GM23248 (cell line): Measurements from ENCODE around the gene OSBPL6. TPM values are rescaled to one million over a fixed set of nuclear protein-coding genes. Genes with fewer than 3 reads are reported as not detected.

Experiments
- DNase-seq: peaks from one replicate; pipeline ENCODE4 v3.0.0-alpha.2; 2015
- H2AFZ ChIP-seq: fragments of 200-600 bp; sonication (generic); 2 replicates; pipeline ENCODE4 v1.6.1; 2016; ENCODE audit warnings: antibody characterized with exemption
- H3F3A ChIP-seq: fragments of 200-600 bp; sonication (generic); 2 replicates; pipeline ENCODE4 v1.6.1; 2016; ENCODE audit warnings: mild to moderate bottlenecking, antibody characterized with exemption, mixed run types; ENCODE audit not compliant: insufficient read depth
- H3K27ac ChIP-seq: fragments of 200-600 bp; sonication (generic); 2 replicates; pipeline ENCODE4 v1.5.1; 2016; ENCODE audit warnings: mild to moderate bottlenecking
- H3K27me3 ChIP-seq: fragments of 200-600 bp; sonication (generic); replicated peaks from 2 replicates; pipeline ENCODE4 v1.6.1; 2016; ENCODE audit warnings: mild to moderate bottlenecking; ENCODE audit not compliant: insufficient read depth
- H3K36me3 ChIP-seq: fragments of 200-600 bp; sonication (generic); 2 replicates; pipeline ENCODE4 v1.6.1; 2016; ENCODE audit warnings: low read depth, mild to moderate bottlenecking
- H3K4me1 ChIP-seq: fragments of 200-600 bp; sonication (generic); 2 replicates; pipeline ENCODE4 v1.6.1; 2016; ENCODE audit warnings: mild to moderate bottlenecking; ENCODE audit not compliant: insufficient read depth
- H3K4me2 ChIP-seq: fragments of 200-600 bp; sonication (generic); one replicate; pipeline ENCODE4 v1.6.1; 2016; ENCODE audit warnings: mild to moderate bottlenecking; ENCODE audit not compliant: unreplicated experiment
- H3K4me3 ChIP-seq: fragments of 200-600 bp; sonication (generic); 2 replicates; pipeline ENCODE4 v1.5.1; 2016; ENCODE audit warnings: mild to moderate bottlenecking
- H3K79me2 ChIP-seq: fragments of 200-600 bp; sonication (generic); 2 replicates; pipeline ENCODE4 v1.6.1; 2016; ENCODE audit warnings: mild to moderate bottlenecking; ENCODE audit not compliant: insufficient read depth
- H3K9ac ChIP-seq: fragments of 200-600 bp; sonication (generic); 2 replicates; pipeline ENCODE4 v1.6.1; 2016; ENCODE audit warnings: mild to moderate bottlenecking
- H3K9me2 ChIP-seq: fragments of 200-600 bp; sonication (generic); 2 replicates; pipeline ENCODE4 v1.6.1; 2016; ENCODE audit warnings: mixed run types, mild to moderate bottlenecking, moderate library complexity; ENCODE audit not compliant: insufficient read depth
- H3K9me3 ChIP-seq: fragments of 200-600 bp; sonication (generic); one replicate; pipeline ENCODE4 v1.6.1; 2017; ENCODE audit warnings: low read depth
- H4K20me1 ChIP-seq: fragments of 200-600 bp; sonication (generic); 2 replicates; pipeline ENCODE4 v1.6.0; 2016; ENCODE audit not compliant: insufficient read depth
- EZH2 ChIP-seq: fragments of 200-600 bp; sonication (generic); IDR thresholded peaks from 2 replicates; pipeline ENCODE4 v1.6.1; 2018; ENCODE audit warnings: antibody characterized with exemption, mild to moderate bottlenecking; ENCODE audit not compliant: insufficient read depth, poor library complexity, severe bottlenecking
- EZH2phosphoT487 ChIP-seq: fragments of 200-600 bp; sonication (generic); IDR thresholded peaks from 2 replicates; pipeline ENCODE4 v1.6.1; 2018; ENCODE audit warnings: antibody characterized with exemption, moderate library complexity, mild to moderate bottlenecking, low read depth; ENCODE audit not compliant: insufficient read depth
- WGBS, 2 experiments: methylation state at CpG; one replicate each; pipeline ENCODE4 v1.1.6; 2015 to 2017; ENCODE audit warnings: low lambda C conversion rate in 2 of 2, low coverage in 1 of 2; ENCODE audit errors: missing lambda C conversion rate in 2 of 2; 5-methylcytosine and 5-hydroxymethylcytosine counted together
- in situ Hi-C: fragments of 300-500 bp; cut with MboI; formaldehyde crosslinking; loops from 2 replicates; pipeline ENCODE4 v1.15.0; 2020
- polyA plus RNA-seq: library from polyadenylated mRNA; unstranded; fragments of >200 nt; fragmentation: Nextera tagmentation; extraction: Ambion mirVana; gene quantifications from 2 replicates; pipeline ENCODE4 v1.2.1, GENCODE V29; 2016
- total RNA-seq: library from RNA; depleted of rRNA; stranded (reverse); fragments of >200 nt; shearing (Covaris generic); gene quantifications from 2 replicates; pipeline ENCODE4 v1.2.3, GENCODE V29; 2014

OSBPL6 gene
- total and polyA plus RNA-seq, 2 experiments from 2014 or later, result 6.3 to 11.8 TPM

- in situ Hi-C loops, result no loop called here
Observed at GRCh38 chr2:178429336-178429735, 235.0 kb downstream of the OSBPL6 start.

GRCh38 chr2:178436662-178437061 lies 242.3 kb downstream of the OSBPL6 start:
- Histone ChIP-seq H4K20me1 (no peaks in the 10 kb centered on the region), H2AFZ (no peak overlapping the region), H3K4me3 (no peak overlapping the region), H3K4me1 (no peaks in the 10 kb centered on the region), H3K9me3 (no peaks in the 10 kb centered on the region), H3K27ac (no peak overlapping the region), H3F3A (peaks cover 4% of the 10 kb centered on the region; the same call in 1 of the 2 replicates), H3K9me2 (no peaks in the 10 kb centered on the region), H3K36me3 (peaks cover 89% of the 10 kb centered on the region), H3K4me2 (no peak overlapping the region), H3K27me3 (no peaks in the 10 kb centered on the region), H3K9ac (no peak overlapping the region), H3K79me2 (no peaks in the 10 kb centered on the region)
- DNase-seq, result no peak
- WGBS, 2 experiments, result 96% methylated on average over 2 of the region's 2 CpGs
- TF ChIP-seq EZH2phosphoT487 (no peak), EZH2 (no peak)
- in situ Hi-C loops, result no loop called here

More at GRCh38 chr2:178429336-178429735, 235.0 kb downstream of the OSBPL6 start:
- H4K20me1 ChIP-seq, result no peaks in the 10 kb centered on the region
- no peak for DNase-seq
- H3K27me3 ChIP-seq, result no peaks in the 10 kb centered on the region
- no peaks in the 10 kb centered on the region for H3K9me3 ChIP-seq
- H3K79me2 ChIP-seq, result peaks cover 9% of the 10 kb centered on the region; the same call in 1 of the 2 replicates
- H3K4me3 ChIP-seq, result no peak overlapping the region
- no peaks in the 10 kb centered on the region for H3K4me1 ChIP-seq
- no peaks in the 10 kb centered on the region for H3K9me2 ChIP-seq
- no peak overlapping the region for H3K9ac ChIP-seq
- H3K36me3 ChIP-seq, result peaks cover 41% of the 10 kb centered on the region
- TF ChIP-seq EZH2phosphoT487 (no peak), EZH2 (no peak)
- no peak overlapping the region for H3K4me2 ChIP-seq
- no peak overlapping the region for H3K27ac ChIP-seq
- H2AFZ ChIP-seq, result no peak overlapping the region
- H3F3A ChIP-seq, result peaks cover 8% of the 10 kb centered on the region; the same call in 1 of the 2 replicates

GRCh38 chr2:178441426-178441825 lies 247.1 kb downstream of the OSBPL6 start:
- no peak overlapping the region for H3K4me2 ChIP-seq
- no peaks in the 10 kb centered on the region for H3K4me1 ChIP-seq
- H4K20me1 ChIP-seq, result no peaks in the 10 kb centered on the region
- no peaks in the 10 kb centered on the region for H3K9me2 ChIP-seq
- no peak overlapping the region for H3K4me3 ChIP-seq
- H3K79me2 ChIP-seq, result peaks cover 20% of the 10 kb centered on the region; the same call in 1 of the 2 replicates
- H3K36me3 ChIP-seq, result peaks cover 89% of the 10 kb centered on the region
- no peaks in the 10 kb centered on the region for H3K27me3 ChIP-seq
- H3K9me3 ChIP-seq, result no peaks in the 10 kb centered on the region
- 50 to 68% methylated on average over 2 of the region's 2 CpGs for WGBS, 2 experiments
- H3F3A ChIP-seq, result peaks cover 4% of the 10 kb centered on the region; the same call in 1 of the 2 replicates
- in situ Hi-C loops, result no loop called here
- no peak overlapping the region for H3K27ac ChIP-seq
- H3K9ac ChIP-seq, result no peak overlapping the region
- DNase-seq, result peak; percentile 15
- H2AFZ ChIP-seq, result no peak overlapping the region
- TF ChIP-seq EZH2phosphoT487, result no peak
- TF ChIP-seq EZH2, result no peak

- H3K27ac ChIP-seq, result no peak overlapping the region
- no peak for DNase-seq
- WGBS, 2 experiments, result 93% methylated on average over 4 of the region's 4 CpGs
Observed at GRCh38 chr2:178448968-178449661, 254.8 kb downstream of the OSBPL6 start.

More at GRCh38 chr2:178448968-178449661, 254.8 kb downstream of the OSBPL6 start:
- Histone ChIP-seq H4K20me1 (no peaks in the 10 kb centered on the region), H3K36me3 (peaks cover 32% of the 10 kb centered on the region; the same call in 1 of the 2 replicates), H3K4me3 (peak overlapping the region; percentile 89), H3K4me2 (peak overlapping the region; percentile 82), H3K9me2 (no peaks in the 10 kb centered on the region), H3K27me3 (no peaks in the 10 kb centered on the region), H3K9me3 (no peaks in the 10 kb centered on the region), H3K79me2 (peaks cover 58% of the 10 kb centered on the region), H3K4me1 (peaks cover 7% of the 10 kb centered on the region; the same call in 1 of the 2 replicates), H2AFZ (no peak overlapping the region), H3F3A (no peaks in the 10 kb centered on the region), H3K9ac (no peak overlapping the region)
- in situ Hi-C loops, result no loop called here
- TF ChIP-seq EZH2 (no peak), EZH2phosphoT487 (no peak)
